Neural cell (in vitro differentiated cells): Measurements from ENCODE around the gene ABCA4. TPM values are rescaled to one million over a fixed set of nuclear protein-coding genes. Genes with fewer than 3 reads are reported as not detected.

Source experiments
- H2AFZ ChIP-seq: fragments of 200-600, 300-800 bp; sonication (generic), shearing (Covaris generic); 2 replicates; pipeline ENCODE4 v1.6.0; 2014; ENCODE audit warnings: low read depth, mild to moderate bottlenecking, antibody characterized with exemption, low read length, moderate library complexity
- H3F3A ChIP-seq: fragments of 200-600 bp; shearing (Covaris generic); 2 replicates; pipeline ENCODE4 v1.6.1; 2016; ENCODE audit warnings: mild to moderate bottlenecking, moderate library complexity, mixed read lengths, antibody characterized with exemption, low read length; ENCODE audit not compliant: insufficient read depth, poor library complexity, severe bottlenecking
- H3K27ac ChIP-seq: fragments of 200-600, 300-800 bp; sonication (generic), shearing (Covaris generic); 2 replicates; pipeline ENCODE4 v1.5.1; 2014; ENCODE audit warnings: mild to moderate bottlenecking, low read length, moderate library complexity
- H3K27me3 ChIP-seq: fragments of 300-800, 200-600 bp; sonication (generic), shearing (Covaris generic); 2 replicates; pipeline ENCODE4 v1.6.0; 2014; ENCODE audit warnings: mild to moderate bottlenecking, low read depth, low read length, moderate library complexity; ENCODE audit not compliant: insufficient read depth
- H3K36me3 ChIP-seq: fragments of 300-800, 200-600 bp; sonication (generic), shearing (Covaris generic); 2 replicates; pipeline ENCODE4 v1.5.1; 2014; ENCODE audit warnings: mild to moderate bottlenecking, antibody characterized with exemption, low read length, moderate library complexity; ENCODE audit not compliant: insufficient read depth
- H3K4me2 ChIP-seq: fragments of 300-800, 200-600 bp; sonication (generic), shearing (Covaris generic); 2 replicates; pipeline ENCODE4 v1.6.0; 2014; ENCODE audit warnings: mild to moderate bottlenecking, low read length
- H3K4me3 ChIP-seq: fragments of 300-800, 200-600 bp; sonication (generic), shearing (Covaris generic); 2 replicates; pipeline ENCODE4 v1.5.1; 2014; ENCODE audit warnings: mild to moderate bottlenecking, low read length, moderate library complexity
- H3K79me2 ChIP-seq: fragments of 200-600 bp; shearing (Covaris generic); replicated peaks from 2 replicates; pipeline ENCODE4 v1.6.0; 2014; ENCODE audit warnings: mild to moderate bottlenecking, low read length, moderate library complexity; ENCODE audit not compliant: insufficient read depth
- H3K9ac ChIP-seq: fragments of 300-800, 200-600 bp; sonication (generic), shearing (Covaris generic); 2 replicates; pipeline ENCODE4 v1.6.1; 2016; ENCODE audit warnings: mild to moderate bottlenecking, low read length, mixed read lengths
- H3K9me2 ChIP-seq: fragments of 200-600 bp; shearing (Covaris generic); 2 replicates; pipeline ENCODE4 v1.6.1; 2016; ENCODE audit warnings: mild to moderate bottlenecking, low read length, mixed read lengths; ENCODE audit not compliant: insufficient read depth
- H3K9me3 ChIP-seq: fragments of 200-600, 300-800 bp; sonication (generic), shearing (Covaris generic); 2 replicates; pipeline ENCODE4 v1.6.1; 2016; ENCODE audit warnings: mild to moderate bottlenecking, mixed run types, low read length, moderate library complexity, mixed read lengths
- H4K20me1 ChIP-seq: fragments of 200-600 bp; shearing (Covaris generic); 2 replicates; pipeline ENCODE4 v1.6.1; 2016; ENCODE audit warnings: mild to moderate bottlenecking, mixed run types; ENCODE audit not compliant: insufficient read depth
- EP300 ChIP-seq: fragments of 450-650 bp; conservative IDR thresholded peaks from 2 replicates; pipeline ENCODE4 v1.6.1; 2014; ENCODE audit warnings: antibody characterized with exemption, mild to moderate bottlenecking, moderate library complexity; ENCODE audit not compliant: poor library complexity, severe bottlenecking
- EZH2 ChIP-seq: fragments of 200-600, 300-800 bp; shearing (Covaris generic), sonication (generic); IDR thresholded peaks from 2 replicates; pipeline ENCODE4 v1.6.1; 2014; ENCODE audit warnings: antibody characterized with exemption, low read length, borderline replicate concordance, mild to moderate bottlenecking; ENCODE audit not compliant: insufficient read depth, poor library complexity, severe bottlenecking
- MXI1 ChIP-seq: fragments of 450-650 bp; conservative IDR thresholded peaks from 2 replicates; pipeline ENCODE4 v1.6.1; 2014; ENCODE audit warnings: antibody characterized with exemption, mild to moderate bottlenecking; ENCODE audit not compliant: poor library complexity, severe bottlenecking
- POLR2AphosphoS5 ChIP-seq: IDR thresholded peaks from 2 replicates; pipeline ENCODE4 v1.6.1; 2012
- RAD21 ChIP-seq: fragments of 450-650 bp; conservative IDR thresholded peaks from 2 replicates; pipeline ENCODE4 v1.6.1; 2014; ENCODE audit warnings: antibody characterized with exemption, mild to moderate bottlenecking, moderate library complexity
- SMC3 ChIP-seq: fragments of 450-650 bp; conservative IDR thresholded peaks from 2 replicates; pipeline ENCODE4 v1.6.1; 2014; ENCODE audit warnings: antibody characterized with exemption, mild to moderate bottlenecking, moderate library complexity; ENCODE audit not compliant: poor library complexity
- TAF1 ChIP-seq: IDR thresholded peaks from 2 replicates; pipeline ENCODE4 v1.6.1; 2012; ENCODE audit warnings: low read depth
- polyA plus RNA-seq: library from polyadenylated mRNA; depleted of rRNA; stranded (reverse); fragments of >200 nt; gene quantifications from 2 replicates; pipeline ENCODE4 v1.2.3, GENCODE V29; 2014
- TF ChIP-seq, protein P1 (sequence below): IDR thresholded peaks from 2 replicates; pipeline ENCODE4 v1.6.1; 2012; ENCODE audit warnings: borderline replicate concordance
- TF ChIP-seq, protein P2 (sequence below): fragments of 450-650 bp; IDR thresholded peaks from 2 replicates; pipeline ENCODE4 v1.5.1; 2014; ENCODE audit warnings: antibody characterized with exemption, mild to moderate bottlenecking, moderate library complexity; ENCODE audit not compliant: poor library complexity, severe bottlenecking

The ABCA4 gene
- polyA plus RNA-seq, 1 donor from 2014 or later: not detected

DNA sequence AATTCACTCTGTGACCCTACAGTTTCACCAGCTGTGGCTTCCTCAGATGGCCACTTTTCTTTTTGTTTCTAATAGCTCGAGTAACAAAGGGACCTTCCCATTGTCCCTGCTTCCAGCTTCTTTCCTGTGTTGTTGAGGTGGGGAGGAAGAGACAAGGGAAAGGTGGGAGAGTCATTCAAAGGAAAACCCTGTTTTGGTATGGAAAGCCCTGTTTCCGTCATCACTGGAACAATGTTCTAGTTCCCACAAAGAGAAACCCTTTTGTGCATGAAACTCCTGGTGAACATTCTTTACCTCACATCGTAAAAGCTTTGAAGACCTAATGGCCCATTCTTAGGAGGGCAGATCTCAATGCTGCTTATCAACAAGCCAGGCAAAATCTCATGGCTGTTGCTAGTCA lies 62.2 kb downstream of the ABCA4 start:
- no peak overlapping the region for H3K4me3 ChIP-seq
- no peaks in the 10 kb centered on the region for H3K9me2 ChIP-seq
- no peak overlapping the region for H3K27ac ChIP-seq
- H3K79me2 ChIP-seq: no peaks in the 10 kb centered on the region
- H4K20me1 ChIP-seq: no peaks in the 10 kb centered on the region
- H2AFZ ChIP-seq: no peak overlapping the region
- H3K9me3 ChIP-seq: no peaks in the 10 kb centered on the region
- H3K27me3 ChIP-seq: no peaks in the 10 kb centered on the region
- no peak overlapping the region for H3K9ac ChIP-seq
- H3K36me3 ChIP-seq: no peaks in the 10 kb centered on the region
- no peak overlapping the region for H3K4me2 ChIP-seq
- no peaks in the 10 kb centered on the region for H3F3A ChIP-seq
- TF ChIP-seq POLR2AphosphoS5: no peak
- TF ChIP-seq, protein P1, sequence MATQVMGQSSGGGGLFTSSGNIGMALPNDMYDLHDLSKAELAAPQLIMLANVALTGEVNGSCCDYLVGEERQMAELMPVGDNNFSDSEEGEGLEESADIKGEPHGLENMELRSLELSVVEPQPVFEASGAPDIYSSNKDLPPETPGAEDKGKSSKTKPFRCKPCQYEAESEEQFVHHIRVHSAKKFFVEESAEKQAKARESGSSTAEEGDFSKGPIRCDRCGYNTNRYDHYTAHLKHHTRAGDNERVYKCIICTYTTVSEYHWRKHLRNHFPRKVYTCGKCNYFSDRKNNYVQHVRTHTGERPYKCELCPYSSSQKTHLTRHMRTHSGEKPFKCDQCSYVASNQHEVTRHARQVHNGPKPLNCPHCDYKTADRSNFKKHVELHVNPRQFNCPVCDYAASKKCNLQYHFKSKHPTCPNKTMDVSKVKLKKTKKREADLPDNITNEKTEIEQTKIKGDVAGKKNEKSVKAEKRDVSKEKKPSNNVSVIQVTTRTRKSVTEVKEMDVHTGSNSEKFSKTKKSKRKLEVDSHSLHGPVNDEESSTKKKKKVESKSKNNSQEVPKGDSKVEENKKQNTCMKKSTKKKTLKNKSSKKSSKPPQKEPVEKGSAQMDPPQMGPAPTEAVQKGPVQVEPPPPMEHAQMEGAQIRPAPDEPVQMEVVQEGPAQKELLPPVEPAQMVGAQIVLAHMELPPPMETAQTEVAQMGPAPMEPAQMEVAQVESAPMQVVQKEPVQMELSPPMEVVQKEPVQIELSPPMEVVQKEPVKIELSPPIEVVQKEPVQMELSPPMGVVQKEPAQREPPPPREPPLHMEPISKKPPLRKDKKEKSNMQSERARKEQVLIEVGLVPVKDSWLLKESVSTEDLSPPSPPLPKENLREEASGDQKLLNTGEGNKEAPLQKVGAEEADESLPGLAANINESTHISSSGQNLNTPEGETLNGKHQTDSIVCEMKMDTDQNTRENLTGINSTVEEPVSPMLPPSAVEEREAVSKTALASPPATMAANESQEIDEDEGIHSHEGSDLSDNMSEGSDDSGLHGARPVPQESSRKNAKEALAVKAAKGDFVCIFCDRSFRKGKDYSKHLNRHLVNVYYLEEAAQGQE: no peak
- no peak for TF ChIP-seq RAD21
- TF ChIP-seq TAF1: no peak
- no peak for TF ChIP-seq EZH2
- TF ChIP-seq EP300: no peak
- TF ChIP-seq, protein P2, sequence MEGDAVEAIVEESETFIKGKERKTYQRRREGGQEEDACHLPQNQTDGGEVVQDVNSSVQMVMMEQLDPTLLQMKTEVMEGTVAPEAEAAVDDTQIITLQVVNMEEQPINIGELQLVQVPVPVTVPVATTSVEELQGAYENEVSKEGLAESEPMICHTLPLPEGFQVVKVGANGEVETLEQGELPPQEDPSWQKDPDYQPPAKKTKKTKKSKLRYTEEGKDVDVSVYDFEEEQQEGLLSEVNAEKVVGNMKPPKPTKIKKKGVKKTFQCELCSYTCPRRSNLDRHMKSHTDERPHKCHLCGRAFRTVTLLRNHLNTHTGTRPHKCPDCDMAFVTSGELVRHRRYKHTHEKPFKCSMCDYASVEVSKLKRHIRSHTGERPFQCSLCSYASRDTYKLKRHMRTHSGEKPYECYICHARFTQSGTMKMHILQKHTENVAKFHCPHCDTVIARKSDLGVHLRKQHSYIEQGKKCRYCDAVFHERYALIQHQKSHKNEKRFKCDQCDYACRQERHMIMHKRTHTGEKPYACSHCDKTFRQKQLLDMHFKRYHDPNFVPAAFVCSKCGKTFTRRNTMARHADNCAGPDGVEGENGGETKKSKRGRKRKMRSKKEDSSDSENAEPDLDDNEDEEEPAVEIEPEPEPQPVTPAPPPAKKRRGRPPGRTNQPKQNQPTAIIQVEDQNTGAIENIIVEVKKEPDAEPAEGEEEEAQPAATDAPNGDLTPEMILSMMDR: no peak
- no peak for TF ChIP-seq MXI1
- TF ChIP-seq SMC3: no peak

DNA sequence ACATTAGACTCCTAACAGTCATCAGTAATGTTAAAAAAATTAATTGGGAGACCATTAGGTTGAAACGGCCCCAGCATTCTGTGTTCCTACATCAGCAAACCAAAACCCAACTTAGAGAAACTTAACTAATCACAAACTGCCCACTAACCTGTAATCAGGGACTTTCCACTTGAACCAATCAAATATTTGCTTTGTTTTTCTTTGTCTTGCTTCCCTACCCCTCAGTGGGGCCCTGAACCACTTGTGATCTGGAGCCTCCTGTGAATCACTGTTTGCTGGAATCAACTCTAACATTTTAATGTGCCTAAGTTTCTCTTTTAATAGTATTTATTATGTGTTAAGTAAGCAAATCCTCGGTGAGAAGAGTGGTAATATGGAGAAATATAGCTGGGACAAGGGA lies 64.0 kb downstream of the ABCA4 start:
- no peak for TF ChIP-seq EP300
- TF ChIP-seq, protein P2: no peak
- TF ChIP-seq EZH2: no peak
- no peak for TF ChIP-seq MXI1
- no peak for TF ChIP-seq TAF1
- TF ChIP-seq SMC3: no peak
- no peak for TF ChIP-seq POLR2AphosphoS5
- TF ChIP-seq, protein P1: no peak
- TF ChIP-seq RAD21: no peak
- Histone ChIP-seq H3K79me2 (no peaks in the 10 kb centered on the region), H3K9me2 (no peaks in the 10 kb centered on the region), H3F3A (no peaks in the 10 kb centered on the region), H3K27ac (no peak overlapping the region), H3K4me2 (no peak overlapping the region), H4K20me1 (no peaks in the 10 kb centered on the region), H3K36me3 (no peaks in the 10 kb centered on the region), H3K9ac (no peak overlapping the region), H3K27me3 (no peaks in the 10 kb centered on the region), H2AFZ (no peak overlapping the region), H3K4me3 (no peak overlapping the region), H3K9me3 (no peaks in the 10 kb centered on the region)
